Astrocyte of the cerebellum (primary cell): ENCODE results near the gene RASA3.

ENCODE experiments used
- DNase-seq: peaks from one replicate; pipeline ENCODE4 v3.0.0-alpha.2; 2011; ENCODE audit warnings: low read depth
- H3K4me3 ChIP-seq: 2 replicates; pipeline ENCODE4 v1.5.1; 2011; ENCODE audit warnings: mild to moderate bottlenecking, low read depth, low read length, moderate library complexity
- CTCF ChIP-seq: IDR thresholded peaks from 2 replicates; pipeline ENCODE4 v1.5.1; 2012; ENCODE audit warnings: low read length, low read depth, moderate library complexity, mild to moderate bottlenecking; ENCODE audit errors: missing control alignments
- in situ Hi-C: cut with HindIII; loops from 2 replicates; pipeline ENCODE4 v1.10.0; 2017; ENCODE audit warnings: low sequenced_read_pairs

Gene RASA3

GRCh38 chr13:114013336-114013735, 119.1 kb downstream of the RASA3 start:
- no peak for DNase-seq
- no peak for TF ChIP-seq CTCF
- no peak overlapping the region for H3K4me3 ChIP-seq
- in situ Hi-C loops: no loop called here

GRCh38 chr13:114012921-114013320, 119.5 kb downstream of the RASA3 start:
- no peak overlapping the region for H3K4me3 ChIP-seq
- TF ChIP-seq CTCF: no peak
- DNase-seq: no peak
- in situ Hi-C loops: no loop called here

DNA sequence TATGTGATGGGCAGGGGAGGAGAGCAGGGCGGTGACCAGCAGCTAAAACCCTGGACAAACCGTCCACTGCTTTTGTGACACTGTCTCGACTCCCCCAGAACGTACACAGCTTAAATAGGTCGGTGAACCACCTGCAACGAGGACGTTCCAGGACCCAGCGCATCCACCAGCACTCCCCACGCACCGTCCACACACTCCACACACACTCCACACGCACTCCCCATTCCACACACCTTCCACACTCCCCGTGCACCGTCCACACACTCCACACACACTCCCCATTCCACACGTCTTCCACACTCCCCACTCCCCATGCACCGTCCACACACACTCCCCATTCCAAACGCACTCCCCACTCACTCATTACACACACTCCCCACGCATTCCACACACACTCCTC, 120.3 kb downstream of the RASA3 start:
- in situ Hi-C loops: no loop called here
- H3K4me3 ChIP-seq: no peak overlapping the region
- TF ChIP-seq CTCF: no peak
- no peak for DNase-seq

GRCh38 chr13:114011226-114011625, 121.2 kb downstream of the RASA3 start:
- in situ Hi-C loops: no loop called here
- no peak overlapping the region for H3K4me3 ChIP-seq
- TF ChIP-seq CTCF: no peak
- no peak for DNase-seq

- H3K4me3 ChIP-seq: no peak overlapping the region
- DNase-seq: no peak
- TF ChIP-seq CTCF: no peak
- in situ Hi-C loops: no loop called here
These were observed 121.9 kb downstream of the RASA3 start for GRCh38 chr13:114010401-114011101.

DNA sequence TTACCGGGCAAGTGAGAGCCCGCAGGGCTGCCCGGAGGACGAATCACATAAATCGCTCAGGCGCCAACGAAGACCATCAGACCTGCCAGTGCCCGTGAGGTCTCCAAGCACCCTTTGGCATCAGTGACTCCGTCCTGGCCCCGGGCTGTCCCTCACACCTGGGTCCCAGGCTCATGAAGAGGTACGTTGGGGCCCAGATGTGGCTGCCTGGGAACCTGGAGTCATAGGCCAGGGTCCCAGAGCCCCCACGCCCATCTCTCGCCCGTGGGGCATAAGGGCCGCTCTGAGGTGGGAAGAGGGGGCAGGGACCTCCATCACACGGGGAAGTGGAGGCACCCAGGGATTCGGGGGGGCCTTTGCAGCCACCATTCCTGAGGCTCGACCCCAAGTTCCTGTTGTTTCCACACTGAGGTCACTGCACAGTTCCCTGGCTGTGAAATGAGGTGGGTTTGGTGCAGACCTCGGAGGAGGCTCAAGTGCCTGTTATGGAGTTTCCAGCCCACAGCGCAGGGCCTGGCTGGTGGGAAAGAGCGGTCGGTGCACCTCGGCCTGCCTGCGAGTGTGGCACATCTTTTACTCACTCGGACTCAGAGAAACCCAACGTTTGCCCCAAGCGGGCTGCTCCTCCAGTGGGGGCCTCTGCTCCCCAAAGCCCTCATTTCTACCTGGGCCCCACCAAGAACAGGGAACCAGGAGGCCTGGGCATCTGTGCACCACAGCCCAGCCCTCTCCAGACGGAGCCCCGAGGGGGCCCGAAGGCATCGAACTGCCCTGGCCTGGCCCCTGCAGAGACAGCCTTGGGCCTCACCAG, 122.6 kb downstream of the RASA3 start:
- in situ Hi-C loops: no loop called here
- H3K4me3 ChIP-seq: no peak overlapping the region
- no peak for DNase-seq
- TF ChIP-seq CTCF: no peak
